HG03159 (cell line): Measurements from ENCODE around the gene IKBKE.
"Not testable (repeated sequence)": the region's sequence is repeated elsewhere in the genome, so short reads cannot be mapped to it uniquely, and the experiment has no call there.

Source experiments
- ATAC-seq: cut with Tn5 transposase; IDR thresholded peaks from one replicate; pipeline ENCODE4 v1.9.1; 2021; ENCODE audit warnings: mild to moderate bottlenecking, moderate library complexity; ENCODE audit not compliant: unreplicated experiment

Gene IKBKE

GRCh38 chr1:206472454-206472853 lies 2.2 kb downstream of the IKBKE start:
- no peak for ATAC-seq

- no peak for ATAC-seq
Observed at GRCh38 chr1:206472886-206473285, 2.6 kb downstream of the IKBKE start.

- ATAC-seq: no peak
Observed at GRCh38 chr1:206476058-206476457, 5.8 kb downstream of the IKBKE start.

GRCh38 chr1:206476591-206476990 lies 6.3 kb downstream of the IKBKE start:
- ATAC-seq: no peak

GRCh38 chr1:206477110-206477509 lies 6.8 kb downstream of the IKBKE start:
- no peak for ATAC-seq

GRCh38 chr1:206477581-206478380 lies 7.5 kb downstream of the IKBKE start:
- no peak for ATAC-seq

GRCh38 chr1:206478746-206479145 lies 8.5 kb downstream of the IKBKE start:
- no peak for ATAC-seq

- ATAC-seq: no peak
Observed at GRCh38 chr1:206479183-206480125, 9.2 kb downstream of the IKBKE start.

- ATAC-seq: no peak
Observed at GRCh38 chr1:206480211-206480610, 9.9 kb downstream of the IKBKE start.

- ATAC-seq: no peak
Observed at GRCh38 chr1:206482611-206483010, 12.3 kb downstream of the IKBKE start.

- ATAC-seq: not testable (repeated sequence)
Observed at GRCh38 chr1:206483864-206484263, 13.6 kb downstream of the IKBKE start.

GRCh38 chr1:206484901-206485300 lies 14.6 kb downstream of the IKBKE start:
- no peak for ATAC-seq

GRCh38 chr1:206486995-206487788 lies 16.9 kb downstream of the IKBKE start:
- ATAC-seq: no peak

- ATAC-seq: no peak
Observed at GRCh38 chr1:206487970-206488369, 17.7 kb downstream of the IKBKE start.

- no peak for ATAC-seq
Observed at GRCh38 chr1:206488466-206488865, 18.2 kb downstream of the IKBKE start.

- ATAC-seq: peak; percentile 75
Observed at GRCh38 chr1:206489980-206490770, 19.9 kb downstream of the IKBKE start.

- no peak for ATAC-seq
Observed at GRCh38 chr1:206490771-206491405, 20.6 kb downstream of the IKBKE start.

- no peak for ATAC-seq
Observed at GRCh38 chr1:206491616-206492015, 21.3 kb downstream of the IKBKE start.

GRCh38 chr1:206492589-206492988 lies 22.3 kb downstream of the IKBKE start:
- no peak for ATAC-seq

GRCh38 chr1:206493279-206493678 lies 23.0 kb downstream of the IKBKE start:
- ATAC-seq: no peak
